T-helper 2 cell treated with Interferon-gamma antibody and Interleukin-4, amounts not matched to agents 100 ng/mL and 5 ng/mL, for 36 hours (primary cell): ENCODE measurements around the gene PLA2G1B. TPM values are rescaled to one million over a fixed set of nuclear protein-coding genes. Genes with fewer than 3 reads are reported as not detected.

Experiments
- total RNA-seq: library from RNA; stranded (reverse); gene quantifications from 2 replicates; pipeline ENCODE4 v1.2.3, GENCODE V29; 2022

The PLA2G1B gene
- total RNA-seq, 1 donor from 2014 or later = not detected

Other genes starting within 250 kb of the PLA2G1B start
- gene RAB35, start 211.0 kb downstream of the PLA2G1B start, total RNA-seq = 87.2 and 90.3 TPM in 2 replicates
- 117 and 121 TPM in 2 replicates for gene GCN1, start 133.1 kb downstream of the PLA2G1B start, total RNA-seq
- gene RPLP0, start 126.7 kb downstream of the PLA2G1B start, total RNA-seq = 2,486 and 2,509 TPM in 2 replicates
- gene PXN, start 62.0 kb downstream of the PLA2G1B start, total RNA-seq = 177 and 182 TPM in 2 replicates
- 7,202 and 7,829 TPM in 2 replicates for gene RNU4-2, start 35.9 kb downstream of the PLA2G1B start, total RNA-seq
- gene RNU4-1, start 34.5 kb downstream of the PLA2G1B start, total RNA-seq = 3,138 and 3,380 TPM in 2 replicates
- 1.2 and 1.6 TPM in 2 replicates for gene SIRT4, start 25.5 kb downstream of the PLA2G1B start, total RNA-seq
- gene MSI1, start 41.4 kb upstream of the PLA2G1B start, total RNA-seq = not detected in 2 replicates
- 280 and 287 TPM in 2 replicates for gene COX6A1, start 110.3 kb upstream of the PLA2G1B start, total RNA-seq
- 30.7 and 31.9 TPM in 2 replicates for gene TRIAP1, start 118.6 kb upstream of the PLA2G1B start, total RNA-seq
- gene GATC, start 118.7 kb upstream of the PLA2G1B start, total RNA-seq = 27.9 and 29.0 TPM in 2 replicates
- 203 TPM in 2 replicates for gene SRSF9, start 142.0 kb upstream of the PLA2G1B start, total RNA-seq
- gene DYNLL1, start 168.3 kb upstream of the PLA2G1B start, total RNA-seq = 331 and 335 TPM in 2 replicates
- 28.7 and 31.0 TPM in 2 replicates for gene COQ5, start 201.4 kb upstream of the PLA2G1B start, total RNA-seq
- 173 and 183 TPM in 2 replicates for gene RNF10, start 206.6 kb upstream of the PLA2G1B start, total RNA-seq